SW 1271 (cell line): ENCODE data around the gene N4BP2L2.

Experiments
- DNase-seq, 2 experiments: peaks; one replicate each; lab custom pipeline; 2025; lab: John Stamatoyannopoulos, UW

Gene N4BP2L2

DNA sequence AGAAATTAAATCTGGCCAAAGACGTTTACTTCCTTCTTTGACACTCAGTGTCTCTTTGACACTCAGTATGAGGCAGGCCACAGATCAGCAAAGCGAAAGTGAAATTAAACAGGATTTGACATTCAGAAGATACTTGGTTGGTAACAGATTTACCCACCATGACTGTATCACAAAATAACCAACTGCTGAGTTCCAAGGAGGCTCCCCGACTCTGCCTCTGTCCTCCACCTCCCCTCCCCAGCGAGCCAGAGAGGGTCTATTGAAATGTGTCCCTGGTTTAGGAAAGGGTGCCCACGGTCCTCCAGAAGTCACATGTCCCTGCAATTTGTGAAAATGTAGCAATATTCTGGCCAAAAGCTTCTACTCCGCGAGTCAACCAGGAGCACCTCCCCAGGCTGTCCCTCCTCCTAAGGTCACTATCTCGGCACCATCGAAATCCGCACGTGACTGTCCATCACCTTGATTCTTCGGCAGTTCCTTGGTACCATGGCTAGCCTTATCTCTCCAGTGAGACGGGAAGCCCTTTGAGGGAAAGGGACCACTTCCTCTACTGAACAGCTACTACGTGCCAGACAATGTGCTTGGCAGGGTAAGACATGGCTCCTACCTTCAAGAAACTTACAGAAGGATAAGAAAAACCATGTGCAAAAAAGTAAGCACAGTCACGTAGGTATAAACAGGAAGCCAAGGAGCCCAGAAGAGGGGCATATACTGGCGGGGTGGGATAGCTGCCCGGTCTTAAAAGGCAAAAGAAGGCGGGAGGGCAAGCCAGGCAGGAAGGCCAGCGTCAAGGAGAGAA, 112.2 kb downstream of the N4BP2L2 start:
- DNase-seq: no peak

DNA sequence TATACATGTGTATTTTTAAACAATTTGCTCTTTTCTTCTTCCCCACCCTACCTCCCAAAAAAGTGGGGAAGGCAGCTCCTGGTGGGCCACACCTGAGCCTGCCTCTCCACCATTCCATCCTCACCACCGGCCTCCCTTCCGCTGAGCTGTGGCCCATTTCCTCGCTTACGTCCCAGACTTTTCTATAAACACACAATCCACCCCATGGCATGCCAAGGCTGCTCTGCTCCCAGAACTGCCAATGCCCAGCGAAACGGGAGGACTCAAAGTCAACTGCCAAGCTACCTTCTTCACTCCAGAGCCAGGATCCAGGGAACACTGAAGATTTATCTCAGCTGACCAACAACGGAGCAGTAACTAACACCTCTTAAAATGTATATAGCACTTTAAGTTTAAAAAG, 113.4 kb downstream of the N4BP2L2 start:
- DNase-seq: no peak

DNA sequence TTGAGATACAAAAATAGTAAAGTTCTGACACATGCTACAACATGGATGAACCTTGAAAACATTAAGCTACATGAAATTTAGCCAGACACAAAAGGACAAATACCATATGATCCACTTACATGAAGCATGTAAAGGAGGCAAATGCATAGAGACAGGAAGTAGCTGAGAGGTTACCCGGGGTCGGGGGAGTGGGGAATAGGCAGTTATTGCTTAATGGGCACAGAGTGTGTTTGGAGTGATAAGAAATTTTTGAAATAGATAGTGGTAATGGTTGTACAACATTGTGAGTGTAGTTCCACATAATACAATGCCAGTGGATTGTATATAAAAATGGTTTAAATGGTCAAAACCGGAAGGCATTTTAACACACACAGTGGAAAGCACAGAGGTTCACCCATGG, 115.0 kb downstream of the N4BP2L2 start:
- no peak for DNase-seq

DNA sequence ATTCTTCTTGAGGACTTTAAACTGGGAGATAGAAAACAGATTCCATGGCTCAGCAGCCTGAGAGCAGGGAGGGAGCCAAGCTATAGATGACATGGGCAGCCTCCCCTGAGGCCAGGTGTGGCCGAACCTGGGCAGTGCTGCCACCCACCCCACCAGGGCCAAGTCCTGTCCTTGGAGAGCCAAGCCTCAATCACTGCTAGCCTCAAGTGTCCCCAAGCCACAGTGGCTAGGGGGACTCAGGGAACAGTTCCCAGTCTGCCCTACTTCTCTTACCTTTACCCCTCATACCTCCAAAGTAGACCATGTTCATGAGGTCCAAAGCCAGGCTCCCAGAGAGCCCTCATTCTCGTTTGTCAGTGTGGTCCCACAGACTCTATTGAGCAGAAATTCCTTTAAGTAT, 118.7 kb downstream of the N4BP2L2 start:
- no peak for DNase-seq

DNA sequence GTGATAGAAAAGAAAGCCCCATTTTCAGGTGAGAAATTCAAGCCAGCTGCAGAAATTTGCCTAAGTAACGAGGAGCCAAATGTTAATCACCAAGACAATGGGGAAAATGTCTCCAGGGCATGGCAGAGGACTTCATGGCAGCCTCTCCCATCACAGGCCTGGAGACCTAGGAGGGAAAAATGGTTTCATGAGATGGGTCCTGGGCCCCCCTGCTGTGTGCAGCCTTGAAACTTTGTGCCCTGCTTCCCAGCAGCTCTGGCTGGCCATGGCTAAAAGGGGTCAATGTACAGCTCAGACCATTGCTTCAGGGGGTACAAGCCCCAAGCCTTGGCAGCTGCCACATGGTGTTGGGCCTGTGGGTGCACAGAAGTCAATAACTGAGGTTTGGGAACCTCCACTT, 120.6 kb downstream of the N4BP2L2 start:
- DNase-seq: no peak

DNA sequence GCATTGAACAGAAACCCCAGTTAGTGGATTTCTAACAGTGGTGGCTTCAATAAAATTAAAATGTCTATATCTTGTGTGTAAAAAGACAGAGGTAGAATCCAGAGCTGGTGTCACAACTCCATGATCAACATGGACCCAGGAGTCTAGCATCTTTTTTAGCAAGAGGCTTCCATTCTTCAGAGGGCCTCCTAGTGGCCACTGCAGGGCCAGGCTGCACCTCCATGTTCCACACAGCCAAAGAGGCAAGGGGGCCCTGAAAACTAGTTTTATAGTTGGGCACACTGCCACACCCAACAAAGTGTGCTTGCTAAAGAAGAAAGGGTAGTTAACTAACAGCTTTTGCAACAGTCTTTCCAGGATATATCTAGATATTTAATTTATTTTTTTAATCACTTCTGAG, 123.6 kb downstream of the N4BP2L2 start:
- DNase-seq: no peak

DNA sequence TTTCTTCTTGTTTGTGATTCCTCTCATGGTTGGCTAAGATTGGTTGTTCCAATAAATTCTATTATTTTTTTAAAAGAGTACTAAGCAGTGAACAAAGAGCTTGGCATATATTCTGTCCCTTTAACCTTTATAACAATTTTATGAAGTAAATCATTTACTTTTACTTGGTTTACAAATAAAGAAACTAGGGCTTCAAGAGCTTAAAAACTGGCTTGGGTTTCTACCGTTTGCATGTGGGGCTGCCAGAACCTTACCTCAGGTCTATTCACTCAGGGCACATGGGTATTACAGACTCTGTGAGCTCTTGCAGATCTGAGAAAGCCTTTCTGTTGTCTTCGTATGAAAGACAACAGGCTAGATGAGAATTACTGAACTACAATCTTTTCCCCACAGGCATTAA, 124.0 kb downstream of the N4BP2L2 start:
- DNase-seq: no peak

DNA sequence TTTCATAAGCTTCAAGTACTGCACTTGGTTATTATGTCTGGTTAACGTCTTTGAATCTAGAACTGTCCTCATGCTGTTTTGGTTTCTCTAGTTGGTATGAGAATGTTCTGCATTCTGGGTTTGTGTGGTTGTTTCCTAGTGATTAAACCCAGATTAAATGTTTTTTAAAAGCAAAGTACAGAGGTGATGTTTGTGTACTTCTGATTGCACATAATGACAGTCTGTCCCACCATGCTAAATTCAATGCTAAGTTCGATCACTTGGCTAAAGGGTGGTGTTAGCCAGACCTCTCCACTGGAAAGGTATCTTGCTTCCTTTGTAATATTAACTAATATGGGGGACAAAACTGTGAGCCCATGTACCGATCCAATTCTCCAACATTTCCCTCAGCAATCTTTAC, 125.3 kb downstream of the N4BP2L2 start:
- DNase-seq: no peak

DNA sequence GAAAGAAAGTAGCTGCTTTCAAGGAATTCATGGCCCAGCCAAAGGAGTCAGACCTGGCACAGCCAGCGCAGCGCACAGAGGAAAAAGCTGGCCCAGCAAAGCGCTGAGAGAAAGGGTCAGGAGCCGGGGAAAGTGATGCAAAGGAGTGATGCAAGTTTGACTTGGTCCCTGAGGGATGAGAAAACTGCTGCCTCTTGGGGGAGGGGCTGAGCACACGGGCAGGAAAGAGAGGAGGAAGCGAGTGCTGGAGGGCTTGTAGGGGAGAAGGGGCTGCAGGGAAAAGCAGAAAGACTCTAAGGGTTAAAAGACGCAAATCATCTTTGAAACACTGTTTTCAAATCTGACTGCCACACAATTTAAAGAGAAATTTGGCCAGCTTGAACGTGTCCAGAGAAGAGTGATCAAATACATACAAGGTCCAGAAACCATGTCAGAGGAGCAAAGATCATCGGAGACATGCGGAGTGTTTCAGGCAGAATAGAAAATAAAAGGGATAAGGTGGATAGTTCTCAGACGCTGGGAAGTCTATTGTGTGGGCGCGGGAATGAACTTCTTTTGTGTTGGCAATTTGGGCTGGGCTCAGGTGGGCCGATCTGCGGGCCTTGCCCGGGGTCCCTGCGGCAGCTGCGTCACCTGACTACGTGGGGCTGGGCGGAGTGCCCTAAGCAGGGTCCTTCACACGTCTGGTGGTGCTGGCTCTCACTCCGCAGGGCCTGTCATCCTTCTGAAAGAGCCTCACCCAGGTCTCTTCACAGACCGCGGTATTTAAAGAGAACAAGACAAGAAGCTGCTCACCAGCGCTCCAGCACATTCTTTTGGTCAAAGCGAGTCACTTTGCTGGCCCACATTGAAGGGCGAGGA, 128.8 kb downstream of the N4BP2L2 start:
- DNase-seq: no peak

DNA sequence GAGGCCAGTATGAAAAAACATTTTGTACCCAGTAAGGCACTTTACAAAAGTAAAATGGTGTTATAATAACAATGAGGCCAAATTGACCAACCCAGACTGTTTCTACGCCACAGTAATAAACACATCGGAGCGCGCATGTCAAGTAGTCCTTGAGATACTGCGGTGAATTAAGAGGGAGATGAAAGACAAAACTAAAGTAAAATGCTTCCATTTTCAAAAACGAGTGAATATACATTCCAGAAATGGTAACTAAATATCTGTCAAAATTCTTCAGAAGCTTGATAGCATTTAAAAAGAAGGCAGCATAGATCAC, 129.6 kb downstream of the N4BP2L2 start:
- DNase-seq: no peak

DNA sequence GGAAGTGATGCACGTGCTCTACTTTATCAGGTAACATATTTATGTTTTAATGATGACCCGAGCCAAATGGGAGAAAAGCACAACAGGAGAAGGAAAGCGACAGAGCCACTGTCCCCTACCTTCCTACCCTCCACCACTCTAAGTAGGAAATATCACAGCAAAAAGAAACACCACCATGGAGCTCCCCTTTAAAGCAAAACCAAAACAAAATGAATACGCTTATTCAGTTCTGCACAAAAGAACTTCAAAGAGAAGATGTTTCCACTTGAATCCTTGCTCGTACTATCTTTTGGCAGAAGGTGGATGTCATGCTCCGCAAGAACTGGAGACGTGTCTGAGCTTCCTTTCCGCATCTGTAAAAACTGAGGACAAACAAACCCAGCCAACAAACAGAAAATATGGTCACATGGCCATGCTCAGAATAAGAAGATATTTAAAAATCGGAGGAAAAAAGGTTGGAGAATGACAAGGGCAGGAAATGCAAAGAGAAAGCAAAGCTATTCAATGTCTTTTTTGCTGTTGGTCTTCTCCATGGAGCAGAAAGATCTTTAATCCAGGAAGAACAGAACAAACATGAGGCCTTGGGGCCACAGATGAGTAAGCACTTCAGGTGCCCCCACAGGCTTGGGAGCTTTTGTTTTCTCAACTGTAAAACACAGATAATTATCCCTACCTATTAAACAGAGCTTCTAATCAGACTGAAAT, 130.1 kb downstream of the N4BP2L2 start:
- no peak for DNase-seq

DNA sequence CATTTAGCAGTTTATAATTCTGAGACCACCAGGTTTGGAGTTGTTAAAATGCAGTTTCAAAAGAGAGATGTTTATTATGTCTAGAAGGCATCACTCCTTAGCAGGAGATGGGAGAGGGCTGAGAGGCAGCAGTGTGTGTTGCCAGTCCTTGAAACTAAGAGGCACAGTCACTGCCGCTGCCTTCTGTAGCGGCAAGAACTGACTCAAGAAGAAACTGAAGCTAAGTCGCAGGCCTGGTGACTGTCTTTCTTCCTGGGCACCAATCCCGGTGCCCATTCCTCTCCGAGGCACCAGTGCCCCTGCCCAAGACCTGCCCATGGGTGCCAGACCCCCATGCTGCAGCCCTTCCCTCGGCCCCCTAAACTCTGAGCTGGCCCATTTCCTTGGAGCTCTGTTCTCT, 130.7 kb downstream of the N4BP2L2 start:
- no peak for DNase-seq

DNA sequence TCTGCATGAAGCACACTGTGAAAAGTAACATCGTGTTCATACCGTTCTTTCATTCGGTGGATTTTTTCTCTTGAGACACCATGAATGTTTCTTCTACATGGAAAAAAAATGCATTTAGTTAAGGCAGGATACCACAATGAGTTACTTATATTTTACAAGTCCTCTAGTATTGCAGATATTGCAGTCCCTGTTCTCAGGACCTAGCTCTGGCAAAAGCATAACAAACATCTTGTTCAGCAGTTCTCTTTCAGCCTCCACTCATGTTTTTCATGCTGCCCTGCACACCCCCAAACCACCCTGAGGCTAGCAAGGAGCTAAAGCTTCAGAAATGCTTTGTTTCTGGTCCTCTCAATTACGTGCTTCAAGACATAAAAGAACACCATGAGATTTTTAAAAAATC, 135.5 kb downstream of the N4BP2L2 start:
- no peak for DNase-seq

DNA sequence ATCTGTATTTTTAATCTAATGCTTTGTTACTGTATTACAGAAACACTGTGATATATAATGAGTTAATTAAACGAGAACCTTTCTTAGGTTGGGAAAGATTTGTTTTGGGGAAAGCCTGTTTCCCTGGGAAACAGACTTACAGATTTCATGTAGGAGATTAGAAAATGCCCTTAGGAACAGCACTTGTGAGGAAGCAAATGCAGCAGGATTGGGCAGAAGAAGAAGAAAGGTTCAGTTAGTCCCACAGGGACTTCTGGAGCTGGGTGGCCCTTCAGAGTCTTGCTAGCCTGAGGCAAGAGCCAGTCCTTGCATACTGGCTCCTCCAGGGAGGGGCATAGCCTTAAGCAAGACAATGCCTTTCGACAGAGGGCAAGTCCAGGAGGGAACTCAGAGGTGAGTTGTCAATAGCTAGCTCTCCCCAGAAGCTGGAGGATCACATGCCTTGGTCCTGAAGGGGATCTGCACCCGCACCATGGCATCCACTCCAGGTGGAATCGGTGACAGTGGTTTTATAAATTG, 147.4 kb downstream of the N4BP2L2 start:
- no peak for DNase-seq

DNA sequence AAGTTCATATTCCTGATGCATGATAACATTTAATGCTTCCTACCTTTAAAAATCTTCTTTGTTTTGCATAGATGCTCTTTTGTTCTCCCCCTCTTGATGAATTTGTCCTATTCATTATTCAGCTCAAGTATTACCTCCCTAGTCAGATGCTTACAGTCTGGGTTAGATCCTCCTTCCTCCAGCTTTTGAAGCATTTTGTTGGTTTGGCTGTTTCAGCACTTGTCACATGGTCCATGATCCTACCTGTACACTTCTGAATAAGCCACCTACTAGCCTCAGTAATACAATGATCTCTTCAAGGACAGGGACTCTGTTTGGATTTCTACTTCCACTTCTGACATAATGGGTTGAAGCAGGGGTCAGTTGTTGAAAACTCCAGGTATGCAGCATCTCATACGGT, 148.1 kb downstream of the N4BP2L2 start:
- DNase-seq: no peak

DNA sequence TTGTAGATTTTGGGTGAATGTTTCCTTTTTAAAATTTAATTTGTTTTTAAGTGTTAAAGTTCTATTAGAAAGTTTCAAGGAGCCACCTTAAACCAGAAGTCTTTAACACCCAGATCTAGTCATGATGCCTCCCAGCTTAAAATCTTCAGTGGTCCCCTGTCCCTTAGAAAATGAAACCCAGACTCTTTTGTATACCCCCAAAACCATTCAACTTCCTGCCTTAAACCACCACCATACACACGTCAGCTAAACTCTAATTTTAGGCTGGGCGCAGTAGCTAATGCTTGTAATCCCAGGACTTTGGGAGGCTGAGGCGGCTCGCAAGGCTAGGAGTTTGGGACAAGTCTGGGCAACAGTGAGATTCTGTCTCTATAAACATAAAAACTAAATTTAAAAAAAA, 148.5 kb downstream of the N4BP2L2 start:
- no peak for DNase-seq

DNA sequence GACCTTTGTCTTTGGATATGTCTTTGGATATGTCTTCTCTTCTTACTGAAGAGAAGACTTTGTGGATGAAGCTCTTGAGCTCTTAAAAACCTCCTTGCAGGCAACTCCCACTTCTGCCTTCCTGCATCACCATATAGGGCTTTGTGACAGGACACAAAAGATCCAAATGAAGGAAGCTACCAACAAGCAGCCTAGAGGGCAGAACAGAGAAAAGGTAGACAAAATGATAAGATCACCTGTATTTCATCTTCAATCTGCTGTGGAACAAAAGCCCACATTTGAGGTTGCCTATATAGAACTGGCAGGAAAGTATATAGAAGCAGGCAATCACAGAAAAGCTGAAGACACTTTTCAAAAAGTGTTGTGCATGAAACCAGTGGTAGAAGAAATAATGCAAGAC, 153.2 kb downstream of the N4BP2L2 start:
- no peak for DNase-seq

DNA sequence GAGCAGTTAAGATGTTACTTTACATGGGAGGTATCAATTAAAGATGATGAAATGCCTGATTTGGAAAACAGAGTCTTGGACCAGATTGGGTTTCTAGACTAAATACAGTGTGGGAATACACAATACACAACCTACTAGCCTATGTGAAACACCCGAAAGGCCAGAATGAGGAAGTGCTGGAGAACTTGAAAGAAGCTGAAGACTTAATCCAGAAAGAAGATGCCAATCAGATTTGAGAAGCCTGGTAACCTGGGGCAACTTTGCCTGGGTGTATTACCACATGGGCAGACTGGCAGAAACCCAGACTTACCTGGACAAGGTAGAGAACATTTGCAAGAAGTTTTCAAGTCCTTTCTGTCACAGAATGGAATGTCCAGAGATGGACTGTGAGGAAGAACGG, 153.9 kb downstream of the N4BP2L2 start:
- no peak for DNase-seq

DNA sequence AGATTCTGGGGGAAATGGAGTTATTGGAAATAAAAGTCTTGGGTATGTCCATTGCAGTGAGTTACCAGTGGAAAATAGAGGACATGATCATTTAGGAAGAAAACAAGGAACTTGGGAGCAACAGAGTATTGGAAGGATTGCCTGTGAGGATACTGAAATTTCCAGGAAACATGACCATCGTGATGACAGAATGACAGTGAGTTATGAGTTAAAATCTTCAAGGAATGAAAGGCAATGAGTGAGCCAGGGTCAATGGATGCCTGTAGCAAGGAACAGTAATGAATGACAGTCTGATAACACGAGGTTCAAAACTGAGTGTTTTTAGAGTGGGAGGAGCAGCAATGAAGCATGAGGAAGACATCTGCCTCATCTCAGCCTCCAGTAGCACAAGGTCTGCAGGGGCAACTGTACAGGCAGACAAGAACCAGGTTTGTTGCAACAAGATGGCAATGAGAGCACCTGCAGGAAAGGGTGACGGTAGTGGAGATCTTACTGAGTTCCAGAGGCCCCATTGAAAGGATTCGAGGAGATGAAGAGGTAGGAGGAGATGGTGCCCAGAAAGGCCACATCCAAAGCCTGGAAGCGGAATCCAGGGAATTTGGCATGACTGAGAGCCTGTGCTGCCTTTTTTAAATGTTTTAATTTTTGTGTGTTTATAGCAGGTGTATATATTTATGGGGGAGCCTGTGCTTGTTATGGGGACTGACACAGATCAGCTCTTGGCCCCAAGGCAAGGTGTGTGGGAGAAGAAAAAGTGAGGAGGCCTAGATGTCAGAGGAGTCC, 154.6 kb downstream of the N4BP2L2 start:
- DNase-seq: no peak
